Epithelial cell of esophagus (primary cell): Measurements from ENCODE around the gene SLC12A3.
"Not testable (repeated sequence)": the region's sequence is repeated elsewhere in the genome, so short reads cannot be mapped to it uniquely, and the experiment has no call there.

Experiments
- DNase-seq: peaks from one replicate; pipeline ENCODE4 v3.0.0; 2010; ENCODE audit warnings: low read depth
- H3K4me3 ChIP-seq: 2 replicates; pipeline ENCODE4 v1.5.1; 2011; ENCODE audit warnings: mild to moderate bottlenecking, low read length, control low read depth
- CTCF ChIP-seq: IDR thresholded peaks from 2 replicates; pipeline ENCODE4 v1.5.1; 2011; ENCODE audit warnings: low read depth, mild to moderate bottlenecking, low read length, control low read depth, inconsistent platforms; ENCODE audit not compliant: insufficient read depth; ENCODE audit errors: missing control alignments

SLC12A3 gene

GRCh38 chr16:56868175-56868574 is 3.2 kb downstream of the SLC12A3 start:
- H3K4me3 ChIP-seq, result no peak overlapping the region
- TF ChIP-seq CTCF, result no peak
- no peak for DNase-seq

DNA sequence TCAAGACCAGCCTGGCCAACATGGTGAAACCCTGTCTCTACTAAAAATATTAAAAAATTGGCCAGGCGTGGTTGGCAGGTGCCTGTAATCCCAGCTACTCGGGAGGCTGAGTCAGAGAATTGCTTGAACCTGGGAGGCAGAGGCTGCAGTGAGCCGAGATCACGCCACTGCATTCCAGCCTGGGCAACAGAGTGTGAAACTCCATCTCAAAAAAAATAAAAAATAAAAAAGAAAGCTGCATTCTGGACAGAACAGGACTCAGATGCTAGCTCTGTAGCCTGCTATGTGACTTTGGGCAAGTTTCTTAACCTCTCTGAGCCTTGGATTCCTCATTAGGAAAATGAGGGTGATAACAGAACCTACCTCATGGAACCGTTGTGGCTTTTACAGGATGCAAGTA is 3.8 kb downstream of the SLC12A3 start:
- H3K4me3 ChIP-seq, DNase-seq: not testable (repeated sequence)

DNA sequence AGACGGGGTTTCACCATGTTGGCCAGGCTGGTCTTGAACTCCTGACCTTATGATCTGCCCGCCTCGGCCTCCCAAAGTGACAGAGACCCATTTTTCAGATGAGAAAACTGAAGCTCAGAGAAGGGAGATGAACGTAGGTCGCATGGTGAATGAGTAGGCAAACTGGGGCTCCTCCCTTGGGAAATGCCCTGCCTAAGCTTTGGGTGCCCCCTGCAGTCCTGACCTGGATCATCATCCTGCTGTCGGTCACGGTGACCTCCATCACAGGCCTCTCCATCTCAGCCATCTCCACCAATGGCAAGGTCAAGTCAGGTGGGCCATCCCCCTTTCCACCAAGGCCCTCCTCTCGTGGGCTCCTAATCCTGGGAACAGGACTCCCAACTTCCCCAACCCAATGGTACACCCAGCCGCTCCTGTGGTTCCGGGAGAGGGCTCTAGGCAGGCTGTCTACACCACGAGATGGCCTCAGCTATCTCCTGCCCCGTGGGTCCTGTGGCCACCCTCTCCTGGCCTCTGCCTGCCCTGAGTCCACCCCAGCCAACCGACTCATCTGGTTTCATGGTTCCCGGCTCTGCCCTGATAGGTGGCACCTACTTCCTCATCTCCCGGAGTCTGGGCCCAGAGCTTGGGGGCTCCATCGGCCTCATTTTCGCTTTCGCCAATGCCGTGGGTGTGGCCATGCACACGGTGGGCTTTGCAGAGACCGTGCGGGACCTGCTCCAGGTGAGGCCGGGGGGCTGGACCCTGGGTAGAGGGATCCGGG is 4.7 kb downstream of the SLC12A3 start:
- DNase-seq, result peak; percentile 20
- H3K4me3 ChIP-seq, result no peak overlapping the region

DNA sequence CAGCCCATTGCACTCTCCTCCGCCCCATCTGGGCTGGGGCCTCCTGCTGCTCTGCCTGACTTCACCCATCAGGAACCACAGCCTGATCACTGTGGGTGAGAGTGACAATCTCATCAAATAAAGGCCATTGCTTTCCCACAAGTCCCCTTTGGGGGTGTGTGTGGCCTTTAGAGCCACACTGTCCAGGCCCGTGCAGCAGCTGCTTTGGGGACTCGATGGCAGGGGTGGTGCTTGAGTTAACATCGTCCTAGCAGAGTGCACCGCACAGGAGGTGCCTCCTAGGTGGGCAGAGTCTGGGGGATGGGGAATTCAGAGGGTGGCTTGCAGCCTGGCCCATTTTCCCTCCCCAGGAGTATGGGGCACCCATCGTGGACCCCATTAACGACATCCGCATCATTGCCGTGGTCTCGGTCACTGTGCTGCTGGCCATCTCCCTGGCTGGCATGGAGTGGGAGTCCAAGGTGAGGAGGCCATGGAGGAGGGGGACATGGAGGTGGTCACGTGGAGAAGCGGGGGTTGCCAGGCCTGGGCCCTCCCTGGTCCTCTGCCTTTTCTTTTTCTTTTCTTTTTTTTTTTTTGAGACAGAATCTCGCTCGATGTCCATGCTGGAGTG is 5.4 kb downstream of the SLC12A3 start:
- DNase-seq, result no peak
- TF ChIP-seq CTCF, result no peak
- H3K4me3 ChIP-seq, result no peak overlapping the region

More for the DNA sequence above, 4.7 kb downstream of the SLC12A3 start:
- no peak for TF ChIP-seq CTCF

DNA sequence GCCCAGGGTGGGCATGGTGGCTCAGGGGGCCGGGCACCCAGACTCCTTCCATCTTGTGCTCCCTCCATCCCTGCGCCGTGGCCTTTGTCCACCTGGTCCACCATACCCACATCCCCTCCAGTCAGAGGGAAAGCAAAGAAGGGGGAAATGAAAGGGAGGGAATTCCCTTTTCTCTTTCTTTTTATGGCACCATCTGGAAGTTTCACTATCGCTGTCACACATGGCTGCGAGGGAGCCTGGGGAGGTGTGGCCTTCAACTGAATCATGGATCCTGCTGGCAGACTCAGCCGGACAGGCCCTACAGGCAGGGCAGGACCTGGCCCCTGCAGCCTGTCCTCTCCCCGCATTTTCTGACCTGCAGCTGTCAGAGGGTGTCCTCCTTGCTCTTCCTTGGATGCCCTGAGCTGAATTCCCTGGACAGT is 6.2 kb downstream of the SLC12A3 start:
- no peak overlapping the region for H3K4me3 ChIP-seq
- TF ChIP-seq CTCF, result no peak
- peak; percentile 58 for DNase-seq

DNA sequence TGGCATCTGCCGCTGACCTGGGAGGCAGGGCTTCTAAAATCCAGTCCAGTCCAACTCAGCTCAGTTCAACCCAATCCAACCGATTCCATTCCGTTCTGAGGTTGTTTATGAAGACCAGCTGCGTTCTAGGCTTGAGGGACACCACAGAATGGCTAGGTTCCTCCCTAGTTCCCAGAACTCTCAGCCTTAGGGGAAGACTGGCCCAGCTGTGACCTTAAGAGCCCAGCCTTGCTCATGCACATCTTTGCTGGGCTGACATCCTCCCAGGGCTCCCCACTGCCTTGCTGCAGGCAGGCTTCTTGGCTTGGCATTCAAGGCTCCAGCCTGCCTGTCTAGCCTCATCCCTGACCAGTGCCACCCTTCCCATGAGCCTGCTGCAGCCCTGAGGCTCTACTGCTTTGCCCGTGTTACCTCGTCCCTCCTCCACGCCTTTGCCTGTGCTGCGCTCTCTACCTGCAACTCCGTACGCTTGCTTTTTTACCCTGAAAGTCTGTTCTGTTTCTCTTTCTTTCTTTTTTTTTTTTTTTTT is 7.9 kb downstream of the SLC12A3 start:
- no peak overlapping the region for H3K4me3 ChIP-seq
- TF ChIP-seq CTCF, result no peak
- DNase-seq, result no peak

DNA sequence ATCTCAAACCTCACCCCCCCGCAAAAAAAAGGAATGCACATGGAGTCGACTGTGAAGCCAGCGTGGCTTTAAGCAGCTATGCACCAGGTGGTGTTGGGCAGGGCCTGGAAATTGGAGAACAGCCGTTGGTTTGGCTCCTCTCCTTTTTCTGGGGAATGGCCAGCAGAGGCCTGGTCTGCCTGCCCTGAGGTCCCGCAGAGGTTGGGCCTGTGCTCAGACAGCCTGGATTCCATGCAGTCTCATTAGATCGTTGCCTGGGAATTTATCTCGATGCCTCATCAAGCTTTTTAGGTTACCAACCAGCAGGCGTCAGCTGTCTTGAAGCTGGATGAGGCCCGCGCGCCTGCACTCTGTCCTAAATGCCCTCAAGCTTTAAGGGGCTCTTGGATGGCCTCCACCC is 9.8 kb downstream of the SLC12A3 start:
- no peak overlapping the region for H3K4me3 ChIP-seq
- no peak for TF ChIP-seq CTCF
- no peak for DNase-seq
